ENCODE measurements around the gene CSTF3.

Gene CSTF3

DNA sequence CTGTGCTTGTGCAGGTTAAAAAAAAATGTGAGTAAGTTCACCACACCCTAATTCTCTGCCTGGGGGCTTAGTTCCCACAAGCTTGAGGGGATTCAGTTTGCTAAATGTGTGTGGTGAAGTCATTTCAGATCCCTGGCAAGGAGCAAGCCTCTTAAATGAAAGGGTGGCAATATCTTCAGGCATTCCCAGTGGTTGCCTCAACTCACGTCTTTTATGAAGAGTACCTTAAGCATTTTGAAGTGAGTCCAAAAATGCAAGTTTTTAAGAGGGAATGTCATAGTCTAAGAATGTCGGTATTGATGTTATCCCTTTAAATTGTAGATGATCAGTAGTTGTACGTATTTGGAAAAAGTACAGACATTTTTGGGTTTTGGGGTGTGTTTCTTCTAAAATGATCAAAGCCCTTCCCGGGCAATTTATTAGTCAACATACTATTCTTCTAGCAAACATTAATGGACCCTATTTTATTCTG is 117.0 kb downstream of the CSTF3 start:
- H3K4me3 ChIP-seq (ENCODE audit: low read depth, low read length), result no peak overlapping the region

DNA sequence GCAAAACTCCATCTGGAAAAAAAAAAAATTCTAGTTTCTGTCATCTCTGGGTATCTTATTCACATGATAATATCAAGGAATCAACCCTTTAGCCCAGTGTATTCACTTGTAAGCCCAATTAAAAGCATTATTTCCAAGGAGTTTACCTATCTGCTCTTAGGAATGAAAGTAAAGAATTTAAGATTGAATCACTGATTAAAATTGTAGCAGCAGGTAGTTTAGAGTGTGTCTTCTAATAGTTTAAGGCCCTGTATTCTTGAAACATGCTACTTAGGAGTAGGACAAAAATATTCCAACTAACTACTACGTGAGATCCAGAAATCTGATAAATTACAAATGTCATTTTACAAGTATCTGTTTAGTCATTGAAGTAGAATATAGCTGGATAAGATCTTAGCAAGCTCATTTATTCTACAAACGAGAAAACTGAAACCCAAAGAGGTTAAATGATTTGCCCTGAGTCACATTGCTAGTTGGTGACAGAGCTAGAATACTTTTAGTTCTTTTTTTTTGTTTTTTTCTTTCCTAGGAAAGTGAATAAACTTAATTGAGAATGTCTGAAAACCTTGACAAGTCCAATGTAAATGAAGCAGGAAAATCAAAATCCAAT is 118.0 kb downstream of the CSTF3 start:
- no peak overlapping the region for H3K4me3 ChIP-seq (ENCODE audit: low read depth, low read length)

DNA sequence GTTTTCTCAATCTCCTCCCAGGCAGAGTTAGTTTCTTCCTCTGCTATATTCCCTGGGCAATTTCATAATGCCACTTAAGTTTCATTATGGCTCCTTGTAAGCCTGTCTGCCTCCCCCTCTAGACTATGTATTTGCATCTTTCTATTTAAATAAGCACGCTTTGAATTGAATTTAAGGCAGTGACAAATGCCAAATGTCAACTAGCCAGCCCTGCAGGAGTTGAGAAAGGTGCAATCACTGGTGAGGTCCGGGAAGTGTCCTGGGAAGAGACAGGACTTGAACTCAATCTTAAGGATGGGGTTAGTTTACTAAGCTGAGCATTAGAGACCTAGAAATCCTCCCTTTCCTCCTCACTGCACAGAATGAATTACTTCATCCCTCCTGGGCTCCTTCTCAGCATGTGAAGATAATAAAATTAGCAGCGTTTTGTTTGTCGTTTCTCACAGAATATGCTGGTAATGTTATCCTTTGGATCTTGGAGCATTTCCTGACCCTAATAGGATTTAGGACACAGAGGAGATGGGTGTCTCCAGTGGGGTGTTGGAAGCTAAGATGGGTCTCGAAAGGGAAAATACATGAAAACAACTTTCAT is 120.3 kb downstream of the CSTF3 start:
- H3K4me3 ChIP-seq (ENCODE audit: low read depth, low read length), result no peak overlapping the region

DNA sequence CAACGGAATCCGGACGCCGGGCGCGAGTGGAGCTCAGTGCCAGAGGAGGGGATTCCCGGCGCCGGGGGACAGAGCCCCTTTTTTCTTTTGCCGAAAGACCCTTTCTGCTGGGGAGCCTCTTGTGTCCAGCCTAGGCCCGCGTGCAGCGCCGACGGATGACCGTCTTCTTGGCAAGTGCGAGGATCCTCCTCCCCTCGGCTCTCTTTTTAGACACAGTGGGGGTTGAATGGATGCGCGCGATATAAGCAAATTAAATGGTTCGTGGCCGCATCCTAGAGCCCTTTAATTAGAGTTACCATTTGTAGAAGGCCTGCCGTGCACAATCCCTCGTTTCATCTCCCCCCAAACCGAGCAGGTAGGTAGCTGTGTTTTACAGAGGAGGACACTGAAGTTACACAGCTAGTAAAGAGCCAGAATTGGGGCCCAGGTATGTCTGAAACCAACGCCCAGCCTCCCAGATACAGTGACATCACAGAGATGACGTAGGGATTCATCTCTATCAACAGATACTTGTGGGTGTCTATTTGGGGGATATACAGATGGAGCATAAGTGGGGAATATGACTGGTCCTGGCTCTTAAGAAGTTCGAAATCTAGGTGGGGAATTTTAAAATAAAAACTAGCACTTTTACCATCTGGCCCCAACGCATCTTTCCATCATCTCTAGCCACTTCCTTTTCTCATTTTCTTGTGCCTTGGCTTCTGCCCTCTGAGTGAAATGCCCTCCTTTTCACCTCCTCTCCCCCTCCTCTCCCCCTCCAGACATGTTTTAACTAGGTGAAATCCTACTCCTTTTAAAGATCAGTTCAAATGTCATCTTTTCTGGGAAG is 121.0 kb downstream of the CSTF3 start:
- H3K4me3 ChIP-seq (ENCODE audit: low read depth, low read length), result peak overlapping the region; percentile 85

DNA sequence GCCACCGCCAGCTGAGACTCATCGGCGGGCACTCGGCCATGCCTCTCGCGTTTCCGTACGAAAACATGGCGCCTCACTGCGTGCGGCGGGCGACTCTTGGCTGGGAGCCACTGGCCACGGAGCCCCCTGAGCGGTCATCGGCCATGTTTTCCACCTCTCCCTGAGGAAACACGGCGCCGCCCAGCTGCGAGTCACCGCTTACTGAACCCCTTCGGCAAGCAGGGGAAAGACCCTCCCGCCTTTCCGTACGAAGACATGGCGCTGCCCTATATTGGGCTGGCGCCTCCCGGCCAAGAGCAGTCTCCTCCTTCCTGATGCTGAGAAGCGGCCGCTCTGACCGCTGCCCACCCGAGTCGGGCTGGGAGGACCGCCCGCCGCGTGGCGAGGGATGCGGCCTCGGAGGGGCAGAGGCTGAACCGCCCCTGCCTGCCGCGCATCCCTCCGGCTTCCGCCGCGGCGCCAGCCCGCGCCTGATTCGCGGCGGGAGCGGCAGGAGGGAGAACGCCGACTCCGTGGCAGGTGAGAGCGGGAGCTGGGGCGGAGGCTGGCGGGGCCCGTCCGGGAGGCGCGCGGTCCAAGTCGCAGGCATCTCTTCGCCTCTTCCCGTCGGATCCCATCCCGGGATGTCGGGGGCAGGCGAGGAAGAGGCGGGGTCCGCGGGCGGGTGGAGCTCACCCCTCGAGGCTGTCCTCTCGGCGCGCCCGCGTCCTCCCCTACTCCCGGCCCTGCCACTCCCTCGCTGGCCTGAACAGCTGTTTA is 121.8 kb downstream of the CSTF3 start, which contains the start of gene TCP11L1:
Gene TCP11L1 (plus strand): TSS at position 299 of the 759 bp plus-strand sequence. CDS start 4,202 bp downstream, outside the sequence.
- H3K4me3 ChIP-seq (ENCODE audit: low read depth, low read length), result peak within 1 kb of the TSS; percentile 85

DNA sequence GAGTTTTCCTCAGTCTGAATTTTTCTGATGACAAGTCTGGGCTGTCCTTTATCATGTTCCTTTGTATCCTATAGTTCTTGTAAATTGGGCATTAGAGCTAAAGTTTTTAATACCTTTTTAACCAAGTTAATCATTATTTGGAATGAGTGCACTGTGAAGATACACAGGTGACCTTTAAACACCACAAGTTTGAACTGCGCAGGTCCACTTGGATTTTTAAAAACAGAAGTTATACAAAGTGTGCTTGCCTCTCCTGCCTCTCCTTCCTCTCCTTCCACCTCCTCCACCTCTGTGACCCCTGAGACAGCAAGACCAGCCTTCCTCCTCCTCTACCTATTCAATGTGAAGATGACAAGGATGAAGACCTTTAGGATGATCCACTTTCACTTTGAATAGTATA is 126.3 kb downstream of the CSTF3 start:
- no peak overlapping the region for H3K4me3 ChIP-seq (ENCODE audit: low read depth, low read length)

All from iPS-11a (cell line).